H1 (cell line): ENCODE results near the gene TNS1. TPM values are rescaled to one million over a fixed set of nuclear protein-coding genes. Genes with fewer than 3 reads are reported as not detected.

Experiments used
- CTCF ChIA-PET: fragments of 300-600 bp; sonication (Branson Sonifier 250); formaldehyde crosslinking; loops from one replicate; lab custom pipeline; 2021; ENCODE audit not compliant: partially characterized antibody; lab: Charles Lee
- POLR2A ChIA-PET: fragments of 300-600 bp; sonication (Branson Sonifier 250); formaldehyde crosslinking; loops from one replicate; lab custom pipeline; 2021; ENCODE audit warnings: inconsistent platforms; ENCODE audit not compliant: partially characterized antibody; lab: Charles Lee
- DNase-seq, 2 experiments: peaks; one replicate each; pipeline versions ENCODE4 v3.0.0 to v3.0.0-alpha.2; 2010 to 2022; ENCODE audit warnings: low spot score in 2 of 2, low read depth in 1 of 2, mixed read lengths in 1 of 2
- FAIRE-seq: peaks from 2 replicates; lab custom pipeline; 2011; peaks lifted over from hg19 to GRCh38; lab: Jason Lieb, UNC
- H2AFZ ChIP-seq: 2 replicates; pipeline ENCODE4 v1.8.1; 2012; ENCODE audit warnings: low read length, inconsistent platforms
- H2AK5ac ChIP-seq: 2 replicates; pipeline ENCODE4 v1.6.1; 2013; ENCODE audit warnings: low read depth, low read length
- H2BK120ac ChIP-seq: replicated peaks from 2 replicates; pipeline ENCODE3; 2013; ENCODE audit warnings: low read depth, low read length, inconsistent platforms
- H2BK12ac ChIP-seq: 2 replicates; pipeline ENCODE4 v1.6.1; 2013; ENCODE audit warnings: low read depth, low read length
- H2BK15ac ChIP-seq: 2 replicates; pipeline ENCODE4 v1.6.1; 2013; ENCODE audit warnings: low read length
- H2BK20ac ChIP-seq: 2 replicates; pipeline ENCODE4 v1.6.1; 2013; ENCODE audit warnings: low read length
- H2BK5ac ChIP-seq: 2 replicates; pipeline ENCODE4 v1.6.1; 2013; ENCODE audit warnings: low read depth, low read length
- H3K14ac ChIP-seq: 2 replicates; pipeline ENCODE4 v1.6.1; 2013; ENCODE audit warnings: inconsistent platforms; ENCODE audit not compliant: insufficient read length
- H3K18ac ChIP-seq: 2 replicates; pipeline ENCODE4 v1.6.1; 2013; ENCODE audit warnings: low read length; ENCODE audit errors: extremely low read depth
- H3K23ac ChIP-seq: 2 replicates; pipeline ENCODE4 v1.6.1; 2013; ENCODE audit warnings: inconsistent platforms; ENCODE audit not compliant: insufficient read length
- H3K23me2 ChIP-seq: 2 replicates; pipeline ENCODE4 v1.6.1; 2013; ENCODE audit warnings: low read depth, low read length
- H3K27ac ChIP-seq: 2 replicates; pipeline ENCODE4 v1.6.1; 2011; ENCODE audit warnings: low read depth, low read length, inconsistent platforms
- H3K27me3 ChIP-seq, 4 experiments: replicated peaks in 1 of 4; 1 replicate in 1 of 4; 2 replicates in 3 of 4; pipeline versions ENCODE4 v1.6.1 to v1.8.1; 2011 to 2013; ENCODE audit warnings: low read length in 3 of 4, mild to moderate bottlenecking in 3 of 4, inconsistent platforms in 2 of 4, mixed read lengths in 2 of 4, moderate library complexity in 1 of 4; ENCODE audit not compliant: control insufficient read depth in 3 of 4, insufficient read depth in 3 of 4; ENCODE audit errors: extremely low read depth in 1 of 4
- H3K36me3 ChIP-seq, 4 experiments: 2 replicates each; pipeline versions ENCODE4 v1.6.1 to v1.8.1; 2011 to 2013; ENCODE audit warnings: mild to moderate bottlenecking in 4 of 4, low read length in 3 of 4, moderate library complexity in 2 of 4, control low read depth in 1 of 4, inconsistent platforms in 1 of 4; ENCODE audit not compliant: insufficient read depth in 4 of 4, control insufficient read depth in 2 of 4
- H3K4ac ChIP-seq: replicated peaks from 2 replicates; pipeline ENCODE3; 2013; ENCODE audit warnings: low read length, low read depth, mixed read lengths, inconsistent platforms; ENCODE audit not compliant: insufficient read length
- H3K4me1 ChIP-seq, 4 experiments: replicated peaks in 1 of 4; 1 replicate in 1 of 4; 2 replicates in 3 of 4; pipeline versions ENCODE4 v1.6.1 to v1.8.1; 2011 to 2013; ENCODE audit warnings: low read length in 3 of 4, inconsistent platforms in 2 of 4, mixed read lengths in 1 of 4; ENCODE audit not compliant: insufficient read depth in 4 of 4, control insufficient read depth in 3 of 4
- H3K4me2 ChIP-seq, 2 experiments: 2 replicates each; pipeline versions ENCODE4 v1.6.1 to v1.8.1; 2011 to 2013; ENCODE audit warnings: low read depth in 2 of 2, low read length in 2 of 2, control low read depth in 1 of 2, inconsistent platforms in 1 of 2, mild to moderate bottlenecking in 1 of 2; ENCODE audit not compliant: insufficient read depth in 1 of 2
- H3K4me3 ChIP-seq, 4 experiments: fragments of 200-600, 300-600 bp in 1 of 4; sonication (generic), shearing (Covaris generic), sonication (Bioruptor Twin) in 1 of 4; 2 replicates each; pipeline versions ENCODE4 v1.5.1 to v1.8.1; 2011 to 2016; ENCODE audit warnings: low read length in 4 of 4, low read depth in 3 of 4, control low read depth in 2 of 4, inconsistent platforms in 2 of 4, mild to moderate bottlenecking in 2 of 4, mixed read lengths in 1 of 4, moderate library complexity in 1 of 4; ENCODE audit not compliant: insufficient read depth in 2 of 4; ENCODE audit errors: extremely low read depth in 1 of 4
- H3K56ac ChIP-seq: replicated peaks from 2 replicates; pipeline ENCODE3; 2013; ENCODE audit warnings: low read depth, mild to moderate bottlenecking, mixed read lengths, low read length, inconsistent platforms; ENCODE audit not compliant: insufficient read length
- H3K79me1 ChIP-seq: 2 replicates; pipeline ENCODE4 v1.6.1; 2013; ENCODE audit warnings: low read depth, low read length, control low read depth
- H3K79me2 ChIP-seq, 2 experiments: 2 replicates each; pipeline versions ENCODE4 v1.6.1 to v1.8.1; 2012 to 2013; ENCODE audit warnings: low read length in 2 of 2, mild to moderate bottlenecking in 2 of 2, inconsistent platforms in 1 of 2; ENCODE audit not compliant: insufficient read depth in 2 of 2, control insufficient read depth in 1 of 2
- H3K9ac ChIP-seq, 4 experiments: replicated peaks in 1 of 4; 1 replicate in 1 of 4; 2 replicates in 3 of 4; pipeline versions ENCODE4 v1.6.1 to v1.8.1; 2011 to 2013; ENCODE audit warnings: low read depth in 3 of 4, low read length in 3 of 4, control low read depth in 2 of 4, mild to moderate bottlenecking in 2 of 4, moderate library complexity in 2 of 4, inconsistent platforms in 1 of 4; ENCODE audit errors: extremely low read depth in 1 of 4
- H3K9me3 ChIP-seq, 2 experiments: 2 replicates each; pipeline versions ENCODE4 v1.6.1 to v1.8.1; 2012 to 2013; ENCODE audit warnings: mild to moderate bottlenecking in 2 of 2, moderate library complexity in 2 of 2, control low read depth in 1 of 2, inconsistent platforms in 1 of 2, low read depth in 1 of 2, low read length in 1 of 2, mixed read lengths in 1 of 2; ENCODE audit not compliant: insufficient read depth in 2 of 2
- H4K20me1 ChIP-seq, 2 experiments: replicated peaks in 1 of 2; 2 replicates each; pipeline versions ENCODE3 to v1.8.1; 2011 to 2013; ENCODE audit warnings: inconsistent platforms in 2 of 2, low read length in 2 of 2, mild to moderate bottlenecking in 1 of 2; ENCODE audit not compliant: insufficient read depth in 2 of 2, control insufficient read depth in 1 of 2
- H4K5ac ChIP-seq: 2 replicates; pipeline ENCODE4 v1.6.1; 2013; ENCODE audit warnings: low read length, low read depth, mixed read lengths, inconsistent platforms; ENCODE audit not compliant: insufficient read length
- H4K8ac ChIP-seq: 2 replicates; pipeline ENCODE4 v1.8.0; 2013; ENCODE audit warnings: mild to moderate bottlenecking, moderate library complexity, low read length, inconsistent platforms; ENCODE audit not compliant: insufficient read depth; ENCODE audit errors: extremely low read depth
- H4K91ac ChIP-seq: replicated peaks from 2 replicates; pipeline ENCODE3; 2013; ENCODE audit warnings: low read length, mixed read lengths, inconsistent platforms; ENCODE audit not compliant: insufficient read length
- GABPA ChIP-seq: IDR thresholded peaks from 2 replicates; pipeline ENCODE4 v1.6.1; 2011; ENCODE audit warnings: mild to moderate bottlenecking, low read length, moderate library complexity, borderline replicate concordance; ENCODE audit not compliant: insufficient read depth
- HDAC6 ChIP-seq: IDR thresholded peaks from one replicate; pipeline ENCODE4 v1.7.1; 2012; ENCODE audit warnings: low read depth, mild to moderate bottlenecking, inconsistent platforms, low read length, moderate library complexity
- NRF1 ChIP-seq: IDR thresholded peaks from 2 replicates; pipeline ENCODE4 v1.6.1; 2011; ENCODE audit warnings: mild to moderate bottlenecking, low read depth, low read length, improper control_type of control experiment
- WGBS, 2 experiments: shearing (Covaris generic) in 1 of 2; methylation state at CpG; one replicate each; pipeline versions ENCODE4 v1.1.6 to v1.1.7; 2013 to 2015; ENCODE audit warnings: low lambda C conversion rate in 2 of 2, mixed read lengths in 2 of 2, inconsistent platforms in 1 of 2, low coverage in 1 of 2, missing lambda C conversion rate in 1 of 2; ENCODE audit not compliant: insufficient replicate concordance in 2 of 2, insufficient coverage in 1 of 2, insufficient read length in 1 of 2; ENCODE audit errors: extremely low coverage in 1 of 2, missing lambda C conversion rate in 1 of 2; 5-methylcytosine and 5-hydroxymethylcytosine counted together
- polyA plus RNA-seq, 7 experiments: library from polyadenylated mRNA; depleted of rRNA in 3 of 7; stranded (reverse) in 5 of 7; unstranded in 2 of 7; fragments of >200 nt in 5 of 7; fragments of 200-250 nt in 2 of 7; gene quantifications; 1 replicate in 5 of 7; 2 replicates in 1 of 7; 4 replicates in 1 of 7; pipeline versions ENCODE4 v1.2.1 to v1.2.3, GENCODE V29; 2011 to 2013; ENCODE audit warnings: missing spikeins in 2 of 7, mixed read lengths in 2 of 7
- total RNA-seq: library from RNA; stranded (reverse); fragmentation: NEBNext Ultra II Directional; extraction: Animal tissue kit (Norgen Biotek cat#: 25700); gene quantifications from 2 replicates; pipeline ENCODE4 v1.2.1, GENCODE V29; 2021

The TNS1 gene
- total and polyA plus RNA-seq, 2 of the 8 experiments (the other 6 are each of a cell fraction or from before 2014, with no cell fraction given), result 1.5 to 5.1 TPM

DNA sequence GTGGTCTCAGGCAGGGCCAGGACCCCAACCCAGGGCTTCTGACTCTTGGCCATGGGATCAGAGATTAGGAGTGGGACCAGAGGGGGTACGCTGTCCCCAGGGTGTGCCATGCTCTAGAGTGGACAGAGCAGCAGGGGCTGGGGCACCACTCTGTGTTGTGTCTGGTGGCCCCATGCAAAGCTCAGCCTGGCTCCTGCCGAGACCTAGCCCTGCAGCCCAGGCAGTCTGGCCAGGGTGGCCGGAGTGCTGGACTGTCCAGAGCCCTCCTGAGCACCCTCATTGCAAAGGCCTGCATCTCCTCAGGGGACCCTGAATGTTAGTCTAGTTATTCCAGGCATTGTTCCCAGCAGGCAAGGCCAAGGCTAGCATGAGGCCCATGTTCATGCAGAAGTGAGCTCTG lies 162.3 kb downstream of the TNS1 start:
- Histone ChIP-seq H2BK12ac (no peak overlapping the region), H3K9me3 (peaks cover 12 to 14% of the 10 kb centered on the region in 2 experiments), H4K8ac (no peak overlapping the region), H3K14ac (no peak overlapping the region), H3K9ac (no peak overlapping the region), H3K18ac (no peak overlapping the region), H2AK5ac (no peak overlapping the region), H3K36me3 (no peaks in the 10 kb centered on the region), H3K79me1 (no peaks in the 10 kb centered on the region), H2BK5ac (no peak overlapping the region), H3K4me1 (peaks cover 0 to 9% (median 6%) of the 10 kb centered on the region in 4 experiments; a peak in 5 of 7 replicates), H3K56ac (no peak overlapping the region), H3K79me2 (no peaks in the 10 kb centered on the region), H2AFZ (no peak overlapping the region), H3K4me3 (no peak overlapping the region), H3K27me3 (no peaks in the 10 kb centered on the region), H3K4me2 (no peak overlapping the region), H3K27ac (no peak overlapping the region), H2BK120ac (no peak overlapping the region), H4K5ac (no peak overlapping the region), H3K23me2 (no peaks in the 10 kb centered on the region; the same call in 1 of the 2 replicates), H4K91ac (no peak overlapping the region), H2BK20ac (no peak overlapping the region), H3K4ac (no peak overlapping the region), H4K20me1 (no peaks in the 10 kb centered on the region), H3K23ac (no peak overlapping the region), H2BK15ac (no peak overlapping the region)
- DNase-seq, result no peak
- ChIA-PET POLR2A (no interaction called here), CTCF (interaction anchor here (0.9 to 4.3 kb wide), 9 partner anchors 8 to 58 kb away, joined by 3 to 25 read pairs (median 3); no protein-coding TSS in a partner anchor)
- TF ChIP-seq NRF1 (no peak), GABPA (no peak), HDAC6 (no peak)
- FAIRE-seq, result no peak
- 90% methylated on average over 2 of the region's 3 CpGs; no CpG with 5 or more reads in 1 of the 2 experiments for WGBS, 2 experiments
